ENCODE results near the gene GID4.

GID4 gene

GRCh38 chr17:18017958-18018357, 21.2 kb upstream of the GID4 start:
- no peak for DNase-seq

GRCh38 chr17:18018411-18018921, 20.7 kb upstream of the GID4 start:
- no peak for DNase-seq

- DNase-seq = no peak
Observed at GRCh38 chr17:18019838-18020154, 19.4 kb upstream of the GID4 start.

DNA sequence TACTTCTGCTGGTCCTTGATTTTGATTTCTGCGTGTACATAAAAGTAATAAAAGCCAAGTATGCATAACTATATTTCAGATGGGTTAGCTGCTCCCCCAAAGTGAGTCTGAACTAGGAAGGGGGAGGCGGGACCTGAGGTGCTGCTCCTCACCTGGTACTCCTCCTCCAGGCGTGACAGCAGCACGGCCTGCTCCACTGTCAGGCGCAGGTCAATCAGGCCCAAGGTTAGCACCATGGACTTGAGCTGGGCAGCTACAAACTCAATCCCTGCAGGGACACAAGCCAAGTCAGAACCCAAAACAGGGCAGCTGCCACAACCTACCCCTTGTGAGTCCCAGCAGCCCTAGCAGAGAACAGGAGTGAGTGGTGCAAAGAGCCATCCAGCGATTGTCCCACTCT, 18.2 kb upstream of the GID4 start:
- DNase-seq = no peak

- no peak for DNase-seq
Observed at GRCh38 chr17:18021372-18021771, 17.8 kb upstream of the GID4 start.

DNA sequence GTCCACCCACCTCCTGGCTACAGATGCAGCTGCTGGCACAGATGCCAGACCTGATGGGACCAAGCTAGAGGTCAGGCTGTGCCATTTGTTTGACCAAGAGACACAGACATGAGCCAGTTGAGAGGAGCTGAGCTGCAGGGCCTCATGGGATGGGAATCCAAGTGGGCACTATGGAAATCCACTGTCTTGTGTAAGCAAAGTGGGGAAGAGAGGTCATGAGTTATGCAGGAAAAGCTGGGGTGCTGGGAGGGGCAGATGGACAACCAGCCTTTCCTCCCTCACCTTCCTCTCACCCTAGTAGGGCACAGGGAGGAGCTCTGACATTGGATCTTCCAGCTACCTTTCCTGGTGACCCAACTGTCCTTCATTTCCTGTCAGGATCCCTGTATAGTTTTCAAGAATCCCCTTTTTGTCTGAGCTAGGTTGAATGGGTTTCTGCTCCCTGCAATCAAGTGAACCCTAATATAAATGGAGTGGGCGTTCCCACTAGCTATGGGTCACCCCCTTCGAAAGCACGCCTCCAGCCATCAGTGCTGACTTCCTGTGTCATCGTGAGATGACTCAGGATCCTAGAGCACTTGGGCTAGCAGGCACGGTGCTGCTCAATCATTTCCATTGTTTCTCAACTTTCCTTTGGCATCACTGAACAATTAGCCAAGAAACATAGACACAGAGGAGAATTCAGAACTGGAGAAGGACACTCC, 13.8 kb upstream of the GID4 start:
- DNase-seq = no peak

- DNase-seq = no peak
Observed at GRCh38 chr17:18025945-18026776, 13.0 kb upstream of the GID4 start.

DNA sequence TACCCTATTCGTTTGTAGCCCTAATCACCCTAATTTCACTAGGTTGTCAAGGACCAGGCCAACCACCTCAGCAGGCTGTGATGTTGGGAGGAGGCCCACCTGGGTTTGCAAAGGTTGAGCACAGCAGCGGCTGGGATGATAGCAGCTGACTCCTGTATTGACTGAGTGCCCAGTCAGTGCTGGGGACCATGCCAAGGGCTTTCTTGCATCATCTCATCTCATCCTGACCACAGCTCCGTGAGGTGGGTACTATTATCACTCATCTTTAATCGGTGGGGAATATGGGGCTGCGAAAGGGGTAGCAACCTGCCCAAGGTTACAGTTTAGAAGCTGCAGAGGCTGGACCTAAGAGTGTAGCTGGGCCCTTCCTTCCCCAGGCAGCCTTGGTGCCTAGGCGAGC, 11.9 kb upstream of the GID4 start:
- no peak for DNase-seq

DNA sequence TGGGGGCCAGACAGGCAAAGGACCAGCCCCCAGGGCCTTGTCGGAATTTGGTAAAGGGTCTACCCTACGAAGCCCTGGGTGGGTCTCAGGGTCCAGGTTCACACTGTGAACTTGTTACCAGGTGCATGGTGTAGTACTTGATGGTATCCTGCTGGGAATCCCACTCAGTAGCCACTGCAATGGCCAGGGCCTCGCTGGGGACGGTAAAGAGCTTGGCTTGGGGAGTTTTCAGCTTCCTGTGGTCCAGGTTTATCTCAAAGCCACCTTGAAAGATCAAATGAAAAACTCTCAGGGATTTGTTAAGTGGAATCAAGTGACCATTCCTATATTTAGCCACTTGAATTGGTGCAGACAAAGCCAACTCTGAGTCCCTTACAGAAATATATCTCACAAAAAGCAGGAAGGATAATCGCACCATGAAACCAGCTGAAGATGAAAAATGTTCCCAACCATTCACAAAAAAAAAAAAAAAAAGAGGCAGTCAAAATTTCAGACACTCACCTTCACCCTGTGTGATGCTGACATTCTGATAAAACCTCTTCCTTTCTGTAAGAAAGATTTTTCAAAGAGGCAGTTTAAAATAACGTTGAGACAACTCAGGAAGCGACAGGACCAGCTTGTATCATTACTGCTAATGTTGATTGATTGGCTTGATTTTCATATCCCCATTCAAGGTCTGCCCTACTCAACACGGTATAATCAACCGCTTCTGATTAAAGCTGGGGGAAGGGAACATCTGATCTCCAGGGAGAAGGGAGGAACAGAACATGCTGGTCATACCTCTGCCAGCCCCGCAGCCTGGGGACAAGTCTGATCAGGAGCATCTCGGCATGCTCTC, 10.9 kb upstream of the GID4 start:
- no peak for DNase-seq

DNA sequence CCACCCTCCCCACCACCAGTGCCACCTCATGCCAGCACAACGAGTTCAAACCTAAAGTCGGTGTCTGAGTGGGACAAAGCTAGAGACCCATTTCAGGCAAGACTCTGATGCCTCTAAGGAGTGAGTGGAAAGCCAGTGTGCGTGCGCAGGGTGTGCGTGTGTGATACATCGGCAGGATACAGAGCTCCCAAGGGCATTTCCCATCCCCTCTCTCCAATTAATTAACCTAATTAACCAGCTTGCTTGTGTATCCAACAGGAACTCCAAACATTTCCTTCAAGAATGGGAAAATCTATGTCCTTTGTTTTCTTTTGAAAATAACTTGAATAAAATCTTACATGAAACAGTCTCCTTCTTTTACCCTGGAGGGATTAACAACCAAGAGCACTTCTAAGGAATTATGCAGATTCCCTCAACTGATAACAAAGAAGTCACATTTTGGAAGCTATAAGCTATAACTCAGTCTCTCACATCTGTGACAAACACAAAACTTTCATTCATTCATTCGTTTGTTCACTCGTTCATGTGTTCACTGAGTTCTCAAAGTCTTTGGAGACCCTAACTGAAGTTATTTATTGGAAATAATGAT, 10.2 kb upstream of the GID4 start:
- no peak for DNase-seq

- DNase-seq = no peak
Observed at GRCh38 chr17:18031955-18032354, 7.3 kb upstream of the GID4 start.

- peak; percentile 51 to 54 for DNase-seq
Observed at GRCh38 chr17:18033442-18034099, 5.6 kb upstream of the GID4 start.

- no peak for DNase-seq
Observed at GRCh38 chr17:18035704-18036103, 3.5 kb upstream of the GID4 start.

DNA sequence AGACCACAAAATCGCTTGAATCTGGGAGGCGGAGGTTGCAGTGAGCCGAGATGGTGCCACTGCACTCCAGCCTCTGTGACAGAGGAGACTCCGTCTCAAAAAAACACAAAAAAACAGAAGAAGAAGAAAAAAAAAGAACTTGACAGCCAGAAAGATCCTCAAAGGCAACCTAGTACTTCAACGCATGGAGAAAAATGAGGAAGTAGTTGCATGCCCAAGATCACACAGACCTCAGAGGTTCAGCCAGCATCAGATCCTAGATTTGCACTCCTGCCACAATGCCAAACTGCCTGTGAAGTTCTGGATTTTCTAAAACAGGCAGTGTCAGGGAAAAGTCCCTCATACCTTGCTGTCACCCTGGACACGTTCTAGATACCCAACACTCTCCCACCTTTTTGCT, 1.7 kb upstream of the GID4 start:
- DNase-seq = no peak

DNA sequence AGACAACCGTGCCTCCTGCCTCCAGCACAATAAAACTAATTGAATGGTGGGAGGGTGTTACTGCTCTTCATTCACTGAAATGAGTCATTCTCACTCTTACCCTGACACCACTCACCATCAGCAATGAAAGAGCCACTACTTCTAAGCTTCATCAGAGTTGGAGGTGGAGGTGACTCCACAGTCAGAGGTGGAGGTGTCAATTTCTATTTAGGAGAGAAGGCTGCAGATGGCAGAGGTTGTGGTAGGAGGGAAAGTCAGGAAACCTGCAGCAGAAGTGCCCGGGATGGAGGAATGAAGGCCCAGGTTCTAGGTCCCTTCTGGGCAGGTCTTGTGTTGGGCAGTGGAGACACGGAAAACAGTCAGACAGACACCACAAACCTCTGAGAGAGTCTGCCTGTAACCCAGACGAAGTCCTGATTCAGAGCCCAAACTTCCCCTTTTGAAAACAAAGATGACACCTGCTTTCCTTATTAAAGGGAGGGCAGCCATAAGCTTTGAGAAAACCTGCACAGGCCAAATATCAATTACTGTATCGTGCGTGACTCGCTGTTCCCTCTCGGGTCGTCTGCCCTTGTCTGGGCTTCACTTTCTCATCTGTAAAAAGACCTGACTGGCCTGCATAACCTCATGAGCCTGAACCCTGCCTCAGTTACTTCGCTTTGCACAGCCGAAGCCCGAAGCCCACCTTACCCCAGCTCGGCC, 908 bp upstream of the GID4 start:
- peak in 1 of 2 donors; percentile 8 for DNase-seq

DNA sequence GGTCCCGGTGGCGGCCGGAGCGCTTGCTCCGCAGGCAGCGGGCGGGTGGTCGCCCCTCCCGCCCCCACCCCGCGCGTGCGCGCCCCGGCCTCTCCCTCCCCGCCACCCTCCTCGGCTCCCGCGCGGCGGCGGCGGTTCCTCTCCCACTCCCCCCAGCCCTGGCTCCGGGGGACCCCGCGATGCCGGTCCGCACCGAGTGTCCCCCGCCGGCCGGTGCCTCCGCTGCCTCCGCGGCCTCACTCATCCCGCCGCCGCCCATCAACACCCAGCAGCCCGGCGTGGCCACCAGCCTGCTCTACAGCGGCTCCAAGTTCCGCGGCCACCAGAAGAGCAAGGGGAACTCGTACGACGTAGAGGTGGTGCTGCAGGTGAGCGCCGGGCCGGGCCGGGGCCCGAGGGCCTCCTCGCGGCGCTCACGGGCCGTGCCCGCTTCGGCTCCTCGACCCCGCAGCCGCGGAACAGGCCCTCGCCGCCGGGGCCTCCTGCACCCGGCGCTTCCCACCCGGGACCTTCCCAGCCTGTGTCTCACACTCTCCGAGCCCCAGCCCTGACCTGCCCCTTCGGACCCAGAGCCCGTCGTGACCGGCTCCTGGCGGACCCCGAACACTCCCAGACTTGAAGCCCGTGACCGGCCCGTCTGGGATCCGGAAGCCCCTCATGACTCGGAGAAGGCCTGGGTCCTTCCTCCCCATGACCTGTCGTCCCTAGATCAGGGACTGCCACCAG, 490 bp downstream of the GID4 start:
- no peak for DNase-seq

GRCh38 chr17:18040261-18040858, 1.2 kb downstream of the GID4 start:
- no peak for DNase-seq

DNA sequence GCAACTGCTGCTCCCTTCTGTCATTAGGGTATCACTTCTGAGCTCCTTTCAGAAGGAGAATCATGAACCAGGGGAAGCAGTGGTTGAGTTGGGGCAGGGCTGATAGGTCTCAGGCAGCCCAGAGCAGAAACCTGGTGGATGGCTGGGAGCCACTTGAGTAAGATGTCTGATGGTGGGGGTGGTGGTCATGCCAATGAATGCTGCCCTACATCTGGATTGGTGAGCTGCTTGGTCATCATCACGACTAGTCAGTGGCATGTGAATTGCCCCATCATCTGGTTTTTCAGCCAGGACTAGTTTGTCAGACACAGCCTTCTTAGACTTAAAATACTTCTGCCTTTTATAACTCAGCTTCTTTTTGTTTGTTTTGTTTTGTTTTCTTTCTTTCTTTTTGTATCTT, 2.6 kb downstream of the GID4 start:
- no peak for DNase-seq

GRCh38 chr17:18042983-18043382, 3.8 kb downstream of the GID4 start:
- no peak for DNase-seq

GRCh38 chr17:18043491-18043890, 4.3 kb downstream of the GID4 start:
- no peak for DNase-seq

DNA sequence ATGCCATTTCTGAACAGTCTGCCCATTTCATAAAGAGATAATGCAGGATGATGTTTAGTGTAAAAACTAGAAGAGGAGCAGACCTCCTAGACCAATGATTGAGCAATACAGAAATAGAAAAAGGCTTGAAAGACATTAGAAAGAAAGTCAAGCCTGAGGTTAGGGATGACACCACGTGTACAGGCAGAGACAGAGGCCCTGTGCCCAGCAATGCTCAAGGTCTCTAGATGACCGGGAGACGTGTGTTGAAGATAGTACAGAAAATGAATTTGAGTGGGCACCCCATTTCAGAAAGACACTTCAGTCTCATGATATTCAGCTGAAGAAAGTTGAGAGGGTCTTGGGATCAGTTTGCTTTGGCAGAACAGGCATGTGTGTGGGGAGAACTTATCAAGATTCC, 5.4 kb downstream of the GID4 start:
- no peak for DNase-seq
